Gastroesophageal sphincter (tissue), 4 donors: Measurements from ENCODE around the gene MARK3. TPM values are rescaled to one million over a fixed set of nuclear protein-coding genes. Genes with fewer than 3 reads are reported as not detected.

Experiments used
- ATAC-seq: fragments of 150-250 bp; one replicate; pipeline ENCODE4 v1.9.1; 2016; ENCODE audit warnings: mild to moderate bottlenecking, moderate library complexity
- H3K27ac ChIP-seq, 4 donors: fragments of 200-600 bp; sonication (generic) in 3 of 4; 1 replicate in 3 of 4; 2 replicates in 1 of 4; pipeline ENCODE4 v1.5.1; 2016 to 2019
- H3K27me3 ChIP-seq: fragments of 200-600 bp; sonication (generic); one replicate; pipeline ENCODE4 v1.5.1; 2019
- H3K36me3 ChIP-seq, 2 donors: fragments of 200-600 bp; sonication (generic); one replicate each; pipeline ENCODE4 v1.5.1; 2019; ENCODE audit warnings: control low read depth in 1 of 2
- H3K4me1 ChIP-seq, 3 donors: fragments of 200-600 bp; sonication (generic); 1 replicate in 2 of 3; 2 replicates in 1 of 3; pipeline ENCODE4 v1.5.1; 2016 to 2019; ENCODE audit warnings: control low read depth in 2 of 3
- H3K4me3 ChIP-seq, 2 donors: fragments of 200-600 bp; sonication (generic); one replicate each; pipeline ENCODE4 v1.5.1; 2019; ENCODE audit warnings: mild to moderate bottlenecking in 1 of 2, moderate library complexity in 1 of 2
- H3K9me3 ChIP-seq, 3 donors: fragments of 200-600 bp; sonication (generic); one replicate each; pipeline ENCODE4 v1.5.1; 2017 to 2019; ENCODE audit warnings: control low read depth in 2 of 3
- EP300 ChIP-seq: sonication (generic); formaldehyde crosslinking; IDR thresholded peaks from one replicate; pipeline ENCODE4 v1.6.1; 2017; ENCODE audit warnings: antibody characterized with exemption, mild to moderate bottlenecking
- POLR2A ChIP-seq, 2 donors: fragments of 450-650 bp; IDR thresholded peaks; one replicate each; pipeline ENCODE4 v1.6.1; 2017; ENCODE audit warnings: antibody characterized with exemption in 2 of 2, mild to moderate bottlenecking in 2 of 2, moderate library complexity in 1 of 2
- POLR2AphosphoS5 ChIP-seq: sonication (generic); formaldehyde crosslinking; IDR thresholded peaks from one replicate; pipeline ENCODE4 v1.6.1; 2017; ENCODE audit warnings: antibody characterized with exemption
- WGBS, 2 donors: methylation state at CpG; one replicate each; pipeline ENCODE4 v1.1.5; 2018; ENCODE audit warnings: low coverage in 1 of 2; 5-methylcytosine and 5-hydroxymethylcytosine counted together
- total RNA-seq, 4 donors: library from RNA; depleted of rRNA; stranded (reverse); fragments of >200 nt; gene quantifications; one replicate each; pipeline ENCODE4 v1.1.0, GENCODE V29; 2016
- TF ChIP-seq, protein P1 (sequence below), 4 experiments: fragments of 200-600 bp in 2 of 4; fragments of 450-650 bp in 2 of 4; sonication (generic) in 1 of 4; IDR thresholded peaks; one replicate each; pipeline ENCODE4 v1.5.1; 2017 to 2019; ENCODE audit warnings: antibody characterized with exemption in 4 of 4, mild to moderate bottlenecking in 2 of 4, moderate library complexity in 2 of 4

MARK3 gene
- total RNA-seq, 4 donors from 2014 or later = 65.1 to 127 (median 70.4) TPM

DNA sequence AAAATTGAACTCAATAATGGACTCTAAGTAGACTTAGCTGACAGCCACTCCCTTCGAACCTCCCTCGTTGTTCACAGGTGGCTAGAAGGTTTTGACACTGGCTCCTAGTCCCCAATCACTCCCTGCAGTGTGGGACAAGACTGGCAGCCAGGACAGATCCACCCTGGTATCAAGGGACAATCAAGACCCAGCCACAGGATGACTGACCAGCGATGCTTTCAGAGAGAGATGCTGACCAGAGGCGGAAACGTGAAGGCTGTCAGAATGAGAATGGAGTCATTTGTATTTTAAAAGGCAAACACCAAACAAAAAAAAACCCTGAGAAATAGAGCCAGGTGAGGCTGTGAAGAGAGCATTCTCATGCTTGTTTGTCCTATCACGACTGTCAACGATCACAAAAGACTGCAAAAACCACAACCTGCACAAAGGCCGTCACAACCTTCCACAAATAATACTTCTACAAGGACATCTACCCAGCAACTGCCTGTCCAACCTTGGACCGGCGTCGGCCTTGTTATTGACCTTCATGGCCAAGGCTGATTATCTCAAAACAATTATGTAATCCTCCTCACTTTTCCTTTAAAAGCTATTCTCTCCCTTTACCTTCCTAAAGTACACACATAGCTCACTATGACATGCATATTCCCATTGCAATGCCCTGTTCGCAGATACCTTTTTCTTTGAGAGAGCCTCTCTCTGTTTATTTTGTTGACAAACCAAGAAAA lies 38.0 kb upstream of the MARK3 start:
- no peaks in the 10 kb centered on the region for H3K9me3 ChIP-seq
- H3K4me3 ChIP-seq = no peak overlapping the region
- no peak for ATAC-seq
- H3K36me3 ChIP-seq = peaks cover 7 to 31% of the 10 kb centered on the region in 2 donors
- TF ChIP-seq POLR2A (IDR thresholded peaks at IDR 0.05) = no peak
- no peaks in the 10 kb centered on the region for H3K27me3 ChIP-seq
- H3K27ac ChIP-seq = no peak overlapping the region
- H3K4me1 ChIP-seq = no peaks in the 10 kb centered on the region
- WGBS, 2 donors = 56 to 74% methylated on average over 11 to 12 of the region's 12 CpGs

DNA sequence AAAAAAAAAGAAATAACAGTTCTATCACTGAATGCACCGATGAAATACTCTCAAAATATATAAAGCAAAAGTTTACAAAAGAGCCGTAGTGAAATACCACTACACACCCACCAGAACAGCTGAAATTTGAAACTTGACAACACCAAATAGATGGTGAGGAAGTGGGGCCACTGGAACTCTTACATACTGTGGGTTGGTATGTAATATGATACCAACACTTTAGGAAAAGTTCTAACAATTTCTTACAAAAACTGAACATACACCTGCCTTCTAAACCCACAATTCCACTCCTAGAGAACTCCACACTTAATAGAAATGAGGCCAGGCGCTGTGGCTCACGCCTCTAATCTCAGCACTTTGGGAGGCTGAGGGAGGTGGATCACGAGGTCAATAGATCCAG lies 37.1 kb upstream of the MARK3 start:
- H3K4me1 ChIP-seq = no peaks in the 10 kb centered on the region
- no peak overlapping the region for H3K27ac ChIP-seq
- H3K27me3 ChIP-seq = no peaks in the 10 kb centered on the region
- 62 to 83% methylated on average over 5 of the region's 5 CpGs for WGBS, 2 donors
- TF ChIP-seq EP300 = no peak
- no peak for TF ChIP-seq POLR2A (IDR thresholded peaks at IDR 0.05)
- TF ChIP-seq, protein P1, sequence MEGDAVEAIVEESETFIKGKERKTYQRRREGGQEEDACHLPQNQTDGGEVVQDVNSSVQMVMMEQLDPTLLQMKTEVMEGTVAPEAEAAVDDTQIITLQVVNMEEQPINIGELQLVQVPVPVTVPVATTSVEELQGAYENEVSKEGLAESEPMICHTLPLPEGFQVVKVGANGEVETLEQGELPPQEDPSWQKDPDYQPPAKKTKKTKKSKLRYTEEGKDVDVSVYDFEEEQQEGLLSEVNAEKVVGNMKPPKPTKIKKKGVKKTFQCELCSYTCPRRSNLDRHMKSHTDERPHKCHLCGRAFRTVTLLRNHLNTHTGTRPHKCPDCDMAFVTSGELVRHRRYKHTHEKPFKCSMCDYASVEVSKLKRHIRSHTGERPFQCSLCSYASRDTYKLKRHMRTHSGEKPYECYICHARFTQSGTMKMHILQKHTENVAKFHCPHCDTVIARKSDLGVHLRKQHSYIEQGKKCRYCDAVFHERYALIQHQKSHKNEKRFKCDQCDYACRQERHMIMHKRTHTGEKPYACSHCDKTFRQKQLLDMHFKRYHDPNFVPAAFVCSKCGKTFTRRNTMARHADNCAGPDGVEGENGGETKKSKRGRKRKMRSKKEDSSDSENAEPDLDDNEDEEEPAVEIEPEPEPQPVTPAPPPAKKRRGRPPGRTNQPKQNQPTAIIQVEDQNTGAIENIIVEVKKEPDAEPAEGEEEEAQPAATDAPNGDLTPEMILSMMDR (IDR thresholded peaks at IDR 0.05) = no peak
- no peak for TF ChIP-seq POLR2AphosphoS5
- ATAC-seq = no peak
- no peak overlapping the region for H3K4me3 ChIP-seq
- peaks cover 0 to 22% of the 10 kb centered on the region in 2 donors for H3K36me3 ChIP-seq
- H3K9me3 ChIP-seq = no peaks in the 10 kb centered on the region

DNA sequence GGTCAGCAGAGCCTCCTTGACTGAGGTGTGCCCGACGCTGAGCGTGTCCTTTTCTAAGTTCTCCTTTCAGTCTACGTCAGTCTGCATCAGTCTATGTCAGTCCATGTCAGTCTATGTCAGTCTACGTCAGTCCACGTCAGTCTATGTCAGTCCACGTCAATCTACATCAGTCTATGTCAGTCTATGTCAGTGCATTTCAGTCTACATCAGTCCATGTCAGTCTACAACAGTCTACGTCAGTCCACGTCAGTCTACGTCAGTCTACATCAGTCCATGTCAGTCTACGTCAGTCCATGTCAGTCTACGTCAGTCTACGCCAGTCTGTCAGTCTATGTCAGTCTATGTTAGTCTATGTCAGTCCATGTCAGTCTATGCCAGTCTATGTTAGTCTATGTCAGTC lies 35.2 kb upstream of the MARK3 start:
- Histone ChIP-seq H3K4me3 (no peak overlapping the region), H3K9me3 (no peaks in the 10 kb centered on the region), H3K27me3 (peaks cover 4% of the 10 kb centered on the region), H3K4me1 (no peaks in the 10 kb centered on the region), H3K27ac (no peak overlapping the region), H3K36me3 (peaks cover 0 to 3% of the 10 kb centered on the region in 2 donors)
- TF ChIP-seq POLR2A (IDR thresholded peaks at IDR 0.05) (no peak), EP300 (no peak), POLR2AphosphoS5 (no peak)
- TF ChIP-seq, protein P1 (IDR thresholded peaks at IDR 0.05) = no peak
- WGBS, 2 donors = 90 to 91% methylated on average over 10 to 13 of the region's 13 CpGs
- ATAC-seq = no peak

DNA sequence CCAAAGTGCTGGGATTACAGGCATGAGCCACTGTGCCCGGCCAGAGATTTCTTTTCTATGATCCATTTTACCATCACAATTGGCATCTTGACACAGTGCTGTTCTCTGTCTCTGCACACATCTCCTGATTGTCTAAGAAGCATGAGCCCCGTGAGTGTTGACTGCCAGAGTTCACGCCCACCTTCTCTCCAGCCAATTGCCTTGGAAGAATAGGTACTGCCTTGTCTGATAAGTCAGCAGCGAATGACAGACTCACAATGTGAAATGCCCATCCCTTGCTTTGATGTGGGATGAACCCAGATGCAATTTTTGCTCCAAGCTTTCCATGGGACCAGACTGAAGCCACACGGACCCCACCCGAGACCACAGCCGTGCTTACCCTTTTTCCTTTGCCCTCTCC lies 31.9 kb upstream of the MARK3 start:
- ATAC-seq = no peak
- Histone ChIP-seq H3K27ac (no peak overlapping the region), H3K4me1 (no peaks in the 10 kb centered on the region), H3K4me3 (no peak overlapping the region), H3K9me3 (no peaks in the 10 kb centered on the region), H3K36me3 (no peaks in the 10 kb centered on the region), H3K27me3 (peaks cover 9% of the 10 kb centered on the region)
- 74% methylated on average over 4 of the region's 7 CpGs; no CpG with 5 or more reads in 1 of the 2 donors for WGBS, 2 donors
- TF ChIP-seq POLR2A (IDR thresholded peaks at IDR 0.05) (no peak), POLR2AphosphoS5 (no peak), EP300 (no peak)
- TF ChIP-seq, protein P1 (IDR thresholded peaks at IDR 0.05) = no peak

DNA sequence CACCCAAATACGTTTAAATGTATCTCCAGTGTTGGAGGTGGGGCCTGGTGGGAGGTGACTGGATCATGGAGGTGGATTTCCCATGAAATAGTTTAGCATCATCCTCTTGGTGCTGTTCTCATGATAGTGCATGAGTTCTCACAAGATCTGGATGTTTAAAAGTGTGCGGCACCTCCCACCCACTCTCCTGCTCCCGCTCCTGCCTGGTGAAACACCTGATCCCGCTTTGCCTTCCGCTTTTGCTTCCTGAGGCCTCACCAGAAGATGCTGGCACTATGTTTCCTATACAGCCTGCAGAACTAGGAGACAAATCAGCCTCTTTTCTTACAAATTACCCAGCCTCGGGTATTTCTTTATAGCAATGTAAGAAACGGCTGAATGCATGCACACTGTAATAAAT lies 31.1 kb upstream of the MARK3 start:
- Histone ChIP-seq H3K9me3 (no peaks in the 10 kb centered on the region), H3K27me3 (peaks cover 9% of the 10 kb centered on the region), H3K4me3 (no peak overlapping the region), H3K27ac (no peak overlapping the region), H3K4me1 (no peaks in the 10 kb centered on the region), H3K36me3 (no peaks in the 10 kb centered on the region)
- ATAC-seq = no peak
- WGBS, 2 donors = 90 to 93% methylated on average over 2 to 6 of the region's 7 CpGs
- TF ChIP-seq POLR2A (IDR thresholded peaks at IDR 0.05) (no peak), EP300 (no peak), POLR2AphosphoS5 (no peak)
- TF ChIP-seq, protein P1 (IDR thresholded peaks at IDR 0.05) = no peak
